Activated gamma-delta T cell (primary cell): ENCODE data around the gene NME7.

ENCODE experiments used
- DNase-seq: peaks from one replicate; lab custom pipeline; 2025; lab: John Stamatoyannopoulos, UW

NME7 gene

GRCh38 chr1:169106921-169107602 is 260.5 kb downstream of the NME7 start:
- DNase-seq: peak; percentile 18

- peak; percentile 72 for DNase-seq
These were observed 261.3 kb downstream of the NME7 start, which contains the start of gene ATP1B1 for GRCh38 chr1:169106095-169106920. Gene ATP1B1, plus strand, starts transcription at chr1:169106690. Its CDS starts 140 bp downstream, at chr1:169106830.

- DNase-seq: peak; percentile 49
These were observed 262.0 kb downstream of the NME7 start for GRCh38 chr1:169105434-169106094.

- no peak for DNase-seq
These were observed 262.5 kb downstream of the NME7 start for GRCh38 chr1:169105087-169105433.

- DNase-seq: no peak
These were observed 264.1 kb downstream of the NME7 start for GRCh38 chr1:169103480-169103893.

GRCh38 chr1:169103002-169103401 is 264.6 kb downstream of the NME7 start:
- DNase-seq: no peak

- DNase-seq: no peak
These were observed 265.0 kb downstream of the NME7 start for GRCh38 chr1:169102567-169102966.

- no peak for DNase-seq
These were observed 266.9 kb downstream of the NME7 start for GRCh38 chr1:169100651-169101088.

- no peak for DNase-seq
These were observed 267.4 kb downstream of the NME7 start for GRCh38 chr1:169100208-169100607.

GRCh38 chr1:169099561-169099960 is 268.0 kb downstream of the NME7 start:
- no peak for DNase-seq

- DNase-seq: no peak
These were observed 269.2 kb downstream of the NME7 start for GRCh38 chr1:169098380-169098779.

- DNase-seq: no peak
These were observed 272.6 kb downstream of the NME7 start for GRCh38 chr1:169094897-169095569.

- DNase-seq: no peak
These were observed 275.2 kb downstream of the NME7 start for GRCh38 chr1:169092399-169092798.

GRCh38 chr1:169091480-169091941 is 276.1 kb downstream of the NME7 start:
- no peak for DNase-seq

- no peak for DNase-seq
These were observed 276.7 kb downstream of the NME7 start for GRCh38 chr1:169090900-169091311.

GRCh38 chr1:169090308-169090899 is 277.2 kb downstream of the NME7 start:
- no peak for DNase-seq

GRCh38 chr1:169089776-169090175 is 277.8 kb downstream of the NME7 start:
- DNase-seq: no peak

- no peak for DNase-seq
These were observed 279.7 kb downstream of the NME7 start for GRCh38 chr1:169087876-169088275.

GRCh38 chr1:169086603-169087455 is 280.8 kb downstream of the NME7 start:
- no peak for DNase-seq

GRCh38 chr1:169085911-169086310 is 281.7 kb downstream of the NME7 start:
- DNase-seq: no peak
